HG03025 (cell line): ENCODE data around the gene INTU.
"Not testable (repeated sequence)": the region's sequence is repeated elsewhere in the genome, so short reads cannot be mapped to it uniquely, and the experiment has no call there.

Experiments used
- ATAC-seq: cut with Tn5 transposase; IDR thresholded peaks from one replicate; pipeline ENCODE4 v1.9.1; 2021; ENCODE audit warnings: mild to moderate bottlenecking, moderate library complexity; ENCODE audit not compliant: unreplicated experiment, low FRiP score

Gene INTU

DNA sequence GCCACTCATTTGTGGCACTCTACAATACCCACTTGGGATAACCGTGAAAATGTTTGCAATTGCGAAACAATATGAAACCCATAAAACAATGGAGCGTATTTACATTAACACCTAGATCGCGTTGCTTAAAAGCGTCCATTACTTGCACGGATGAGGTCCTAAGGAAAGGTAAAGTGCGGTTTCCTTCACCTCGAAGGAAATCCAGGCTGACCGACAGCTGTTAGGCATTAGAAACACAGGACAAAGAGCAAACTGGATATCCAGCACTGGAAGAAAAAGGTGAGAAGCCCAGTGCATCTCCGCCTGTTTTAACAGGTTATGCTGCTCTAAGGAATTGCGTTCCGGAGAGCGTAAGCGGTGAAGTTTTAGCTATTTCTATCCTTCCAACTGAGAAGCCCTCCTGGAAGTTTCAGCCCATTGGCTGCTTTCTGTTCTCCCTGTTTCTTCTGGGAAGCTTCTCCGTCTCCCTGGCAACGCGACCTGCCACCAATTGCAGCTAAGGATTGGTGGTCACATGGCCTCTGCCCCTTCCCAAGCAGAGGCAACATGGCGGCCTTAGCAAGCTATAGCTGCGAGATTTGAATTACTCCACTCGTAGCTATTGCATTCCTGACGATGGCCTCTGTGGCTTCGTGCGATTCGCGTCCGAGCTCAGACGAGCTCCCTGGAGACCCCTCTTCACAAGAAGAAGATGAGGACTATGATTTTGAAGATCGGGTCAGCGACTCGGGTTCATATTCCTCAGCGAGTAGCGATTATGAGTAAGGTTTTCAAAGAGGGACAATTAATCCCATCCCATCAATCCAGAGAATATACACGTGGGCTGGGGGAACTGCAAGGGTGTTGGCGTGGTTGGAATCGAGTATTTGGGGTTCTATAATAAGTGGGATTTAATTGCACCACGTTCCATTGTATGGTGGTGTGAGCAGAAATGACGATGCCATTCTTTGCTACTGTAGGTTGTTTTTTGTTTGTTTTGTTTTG lies at the start of gene INTU:
Gene INTU (plus strand): TSS at position 538 of the 984 bp plus-strand sequence. CDS start 78 bp downstream, at position 616.
- peak; percentile 96 for ATAC-seq

DNA sequence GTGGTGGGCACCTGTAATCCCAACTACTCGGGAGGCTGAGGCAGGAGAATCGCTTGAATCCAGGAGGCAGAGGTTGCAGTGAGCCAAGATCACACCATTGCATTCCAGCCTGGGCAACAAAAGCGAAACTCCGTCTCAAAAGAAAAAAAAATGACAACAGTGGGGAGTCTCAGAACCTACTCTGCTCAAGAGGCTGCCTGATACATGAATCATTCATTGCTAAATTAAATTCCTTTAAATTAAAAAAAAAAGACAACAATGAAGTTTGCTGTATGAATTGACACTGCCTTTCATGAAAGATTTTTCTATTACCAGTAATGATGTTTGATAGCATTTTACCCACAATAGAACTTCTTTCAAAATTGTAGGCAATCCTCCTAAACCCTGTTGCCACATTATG lies 46.3 kb upstream of the INTU start:
- ATAC-seq: not testable (repeated sequence)

DNA sequence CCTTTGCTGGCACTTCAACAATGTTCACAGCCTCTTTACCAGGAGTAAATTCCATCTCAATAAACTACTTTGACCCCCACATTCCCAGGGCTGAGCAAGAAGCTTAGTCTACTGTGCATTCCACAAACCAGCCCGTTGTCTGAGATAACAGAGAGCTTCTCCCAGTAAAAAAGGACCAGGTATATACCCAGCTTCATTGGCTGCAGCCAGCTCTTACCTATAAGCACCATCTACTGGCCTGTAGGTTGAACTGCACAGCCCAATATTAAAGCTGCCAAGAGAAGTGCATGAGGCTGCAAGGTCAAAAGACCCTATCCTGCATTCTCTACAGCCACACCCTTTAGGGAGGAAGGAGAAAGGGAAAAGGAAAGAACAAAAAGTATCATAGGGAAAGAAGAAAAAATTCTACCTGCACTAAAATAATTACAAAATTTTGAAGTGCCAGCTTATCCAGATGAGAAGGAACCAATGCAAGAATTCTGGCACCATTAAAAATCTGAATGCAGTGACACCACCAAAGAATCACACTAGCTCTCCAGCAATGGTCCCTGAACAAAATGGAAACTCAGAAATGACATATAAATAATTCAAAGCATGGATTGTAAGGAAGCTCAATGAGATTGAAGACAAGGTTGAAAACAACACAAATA lies 45.7 kb upstream of the INTU start:
- ATAC-seq: no peak

- not testable (repeated sequence) for ATAC-seq
These were observed 43.6 kb upstream of the INTU start for GRCh38 chr4:127589153-127589552.

DNA sequence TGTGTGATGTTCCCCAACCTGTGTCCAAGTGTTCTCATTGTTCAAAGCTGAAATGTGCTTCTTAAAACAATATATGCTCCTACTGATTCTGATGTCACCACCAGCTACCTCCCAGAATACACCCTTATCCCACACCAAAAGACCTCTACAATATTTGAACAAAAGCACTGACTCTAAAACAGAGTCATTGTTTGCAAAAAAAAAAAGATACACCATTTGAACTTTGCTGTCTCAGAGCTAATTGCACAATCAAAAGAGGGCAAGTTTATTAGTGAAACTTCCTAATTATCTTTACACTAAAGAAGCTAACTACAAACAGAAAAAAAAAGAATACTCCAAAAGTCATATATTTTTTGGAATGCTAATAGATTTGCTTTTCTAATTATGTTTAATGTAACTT lies 34.1 kb upstream of the INTU start:
- ATAC-seq: no peak

DNA sequence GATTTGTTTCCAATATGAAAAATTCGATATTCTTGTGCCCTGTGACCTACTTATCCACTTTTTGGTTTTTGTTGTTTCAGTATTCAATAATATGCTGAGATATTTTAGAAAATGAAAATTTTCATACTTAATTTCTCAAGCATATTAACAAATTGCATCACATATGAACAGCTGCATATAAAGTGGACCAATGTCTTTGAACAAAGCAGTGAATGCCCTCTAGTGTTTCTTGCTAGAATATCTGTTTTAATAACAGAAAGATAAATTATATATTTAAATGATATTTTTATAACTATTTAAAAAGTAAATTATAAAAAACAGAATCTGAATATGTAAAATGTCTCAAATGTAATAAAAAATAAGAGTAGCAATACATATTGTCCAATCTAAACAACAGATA lies 31.7 kb upstream of the INTU start:
- no peak for ATAC-seq

- no peak for ATAC-seq
These were observed 27.6 kb upstream of the INTU start for GRCh38 chr4:127604949-127605709.

- ATAC-seq: no peak
These were observed 25.9 kb upstream of the INTU start for GRCh38 chr4:127606823-127607222.

DNA sequence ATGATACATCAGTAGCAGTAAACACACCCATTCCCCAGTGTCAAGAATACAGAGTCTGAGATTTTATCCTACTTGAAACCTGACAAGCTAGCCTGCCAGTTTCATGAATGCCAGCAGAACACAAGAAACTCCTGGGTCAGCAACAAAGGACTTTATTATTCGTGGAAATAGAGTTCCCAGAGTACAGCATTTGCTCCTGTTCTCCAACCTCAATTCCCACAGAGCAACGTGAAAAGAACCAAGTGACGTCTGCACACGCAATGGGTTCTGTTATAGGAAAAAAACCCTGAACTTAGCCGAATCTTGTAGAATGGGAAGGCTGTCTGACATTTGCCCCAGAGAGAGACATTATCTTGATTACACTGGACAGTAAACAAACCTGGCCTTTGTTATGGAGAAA lies 23.3 kb upstream of the INTU start:
- ATAC-seq: no peak

GRCh38 chr4:127610488-127610887 lies 22.3 kb upstream of the INTU start:
- ATAC-seq: no peak

DNA sequence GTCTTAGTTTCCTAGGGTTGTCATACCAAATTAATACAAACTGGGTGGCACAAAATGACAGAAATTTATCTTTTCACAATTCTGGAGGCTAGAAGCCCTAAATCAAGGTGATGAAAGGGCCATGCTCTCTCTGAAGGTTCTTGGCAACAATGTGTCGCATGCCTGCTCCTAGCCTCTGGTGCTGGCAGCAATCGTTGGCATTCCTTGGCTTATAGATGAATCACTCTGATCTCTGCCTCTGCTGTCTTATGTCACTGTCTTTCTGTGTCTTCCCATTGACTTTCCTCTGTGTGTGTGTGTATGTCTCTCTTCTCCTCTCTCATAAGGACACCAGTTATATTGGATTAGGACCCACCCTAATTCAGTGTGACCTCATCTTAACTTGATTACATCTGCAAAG lies 15.9 kb upstream of the INTU start:
- ATAC-seq: no peak

DNA sequence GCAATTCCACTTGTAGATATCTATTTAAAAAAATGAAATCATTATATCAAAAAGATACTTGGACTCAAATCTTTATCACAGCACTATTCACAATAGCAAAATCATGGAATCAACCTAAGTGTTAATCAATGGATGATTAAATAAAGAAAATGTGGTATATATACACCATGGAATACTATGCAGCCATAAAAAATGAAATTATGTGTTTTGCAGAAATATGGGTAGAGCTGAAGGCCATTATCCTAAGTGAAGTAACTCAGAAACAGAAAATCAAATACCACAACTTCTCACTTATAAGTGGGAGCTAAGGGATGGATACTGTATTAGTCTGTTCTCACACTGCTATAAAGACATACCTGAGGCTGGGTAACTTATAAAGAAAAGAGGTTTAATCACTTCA lies 14.3 kb upstream of the INTU start:
- ATAC-seq: no peak

DNA sequence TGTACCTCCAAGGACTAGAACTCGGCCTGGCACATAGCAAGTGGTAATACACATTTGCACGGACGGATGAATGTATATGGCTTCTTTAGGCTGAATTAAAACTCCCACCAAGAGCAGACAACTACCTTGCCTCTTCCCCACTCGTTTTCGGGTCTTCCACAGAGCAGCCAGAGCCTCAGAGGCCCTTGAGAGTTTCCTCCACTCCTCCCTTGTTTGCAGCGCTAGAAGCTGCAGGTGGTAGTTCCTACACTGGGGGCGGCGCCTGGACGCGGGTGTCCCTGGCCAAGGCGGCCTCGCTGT lies 10.2 kb upstream of the INTU start:
- no peak for ATAC-seq

- no peak for ATAC-seq
These were observed 9.6 kb upstream of the INTU start for GRCh38 chr4:127622921-127623796.

GRCh38 chr4:127623797-127624083 lies 9.0 kb upstream of the INTU start:
- ATAC-seq: no peak

DNA sequence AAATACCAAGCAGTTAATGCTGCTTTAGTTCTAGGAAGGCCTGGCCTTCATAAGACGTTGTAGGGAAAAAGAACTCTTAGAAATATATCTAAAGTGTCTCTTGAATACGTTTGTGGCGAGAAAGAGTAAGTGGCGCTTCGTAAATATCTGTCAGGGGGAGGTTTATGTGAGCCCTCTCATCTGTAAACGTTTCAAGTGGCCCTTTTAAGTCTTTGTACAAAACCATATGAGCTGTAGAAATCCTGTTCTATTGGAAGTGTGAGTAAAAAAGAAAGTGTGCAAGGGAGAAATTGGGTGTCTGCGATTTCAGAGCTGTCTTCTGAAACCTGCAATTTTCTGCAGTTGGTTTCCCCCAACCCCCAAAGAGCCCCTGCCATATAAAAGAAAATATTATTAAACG lies 8.6 kb upstream of the INTU start:
- no peak for ATAC-seq

DNA sequence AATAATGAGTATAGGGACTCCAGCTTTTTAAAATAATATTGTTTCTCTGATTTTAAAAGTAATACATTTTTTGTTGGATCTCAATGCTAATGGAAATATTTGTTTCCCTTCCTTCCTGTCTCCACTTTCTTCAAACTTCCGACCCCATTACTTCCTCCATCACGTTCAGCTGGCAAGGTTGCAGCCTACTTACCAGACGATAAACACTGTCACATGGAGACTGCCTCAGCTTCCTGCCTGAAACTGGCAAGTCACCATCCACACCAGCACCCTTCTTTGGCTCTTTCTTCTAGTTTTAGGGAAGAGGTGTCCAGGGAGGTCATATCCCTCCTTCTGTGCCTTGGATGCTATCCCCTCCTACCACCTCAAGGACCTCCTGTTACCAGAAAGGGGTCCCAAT lies 3.4 kb upstream of the INTU start:
- ATAC-seq: no peak

- ATAC-seq: no peak
These were observed 2.6 kb upstream of the INTU start for GRCh38 chr4:127630152-127630551.

DNA sequence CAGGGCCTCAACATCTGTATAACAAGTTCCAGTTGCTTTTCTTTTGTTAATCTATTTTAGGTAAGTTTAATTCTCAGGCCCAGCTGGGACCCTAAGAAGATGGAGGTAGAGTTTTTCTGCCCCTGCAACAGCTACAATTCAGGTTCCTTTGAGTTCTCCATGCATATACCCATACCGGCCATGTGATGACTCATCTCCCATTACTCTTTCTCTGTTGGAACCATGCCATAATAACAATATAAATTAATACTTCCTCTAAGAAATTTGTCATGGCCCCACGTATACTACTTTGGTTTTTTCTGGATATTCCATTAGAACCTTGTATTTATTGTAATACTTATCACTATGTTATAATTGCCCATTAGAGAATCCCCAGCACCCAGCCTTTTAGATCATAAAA lies 1.3 kb upstream of the INTU start:
- no peak for ATAC-seq

GRCh38 chr4:127634181-127634580 lies 1.4 kb downstream of the INTU start:
- no peak for ATAC-seq

- ATAC-seq: no peak
These were observed 8.8 kb downstream of the INTU start for GRCh38 chr4:127641524-127641923.
